Skin of body (tissue), 2 donors: ENCODE data around the gene TMEM129. TPM values are rescaled to one million over a fixed set of nuclear protein-coding genes. Genes with fewer than 3 reads are reported as not detected.
A peak's percentile ranks its signal among the peaks of the same experiment; 100 is the strongest.
"Not testable (repeated sequence)": the region's sequence is repeated elsewhere in the genome, so short reads cannot be mapped to it uniquely, and the experiment has no call there.

Experiments used
- DNase-seq: peaks from one replicate; lab custom pipeline; 2025; lab: John Stamatoyannopoulos, UW
- total RNA-seq: library from RNA; depleted of rRNA; stranded (reverse); fragments of >200 nt; gene quantifications from one replicate; pipeline ENCODE4 v1.2.3, GENCODE V29; 2014

The TMEM129 gene
- total RNA-seq, 1 donor from 2014 or later, result 9.2 TPM

DNA sequence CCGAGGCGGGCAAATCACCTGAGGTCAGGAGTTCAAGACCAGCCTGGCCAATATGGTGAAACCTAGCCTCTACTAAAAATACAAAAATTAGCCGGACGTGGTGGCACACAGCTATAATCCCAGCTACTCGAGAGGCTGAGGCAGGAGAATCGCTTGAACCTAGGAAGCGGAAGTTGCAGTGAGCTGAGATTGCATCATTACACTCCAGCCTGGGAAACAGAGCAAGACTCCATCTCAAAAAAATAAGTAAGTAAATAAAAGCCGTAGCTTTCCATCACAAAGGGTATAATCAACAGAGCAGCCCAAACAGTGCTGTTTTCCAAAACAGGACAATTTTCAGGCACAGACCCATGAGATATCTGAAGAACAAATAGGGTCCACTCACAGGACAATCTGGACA is 19.5 kb downstream of the TMEM129 start:
- not testable (repeated sequence) for DNase-seq

DNA sequence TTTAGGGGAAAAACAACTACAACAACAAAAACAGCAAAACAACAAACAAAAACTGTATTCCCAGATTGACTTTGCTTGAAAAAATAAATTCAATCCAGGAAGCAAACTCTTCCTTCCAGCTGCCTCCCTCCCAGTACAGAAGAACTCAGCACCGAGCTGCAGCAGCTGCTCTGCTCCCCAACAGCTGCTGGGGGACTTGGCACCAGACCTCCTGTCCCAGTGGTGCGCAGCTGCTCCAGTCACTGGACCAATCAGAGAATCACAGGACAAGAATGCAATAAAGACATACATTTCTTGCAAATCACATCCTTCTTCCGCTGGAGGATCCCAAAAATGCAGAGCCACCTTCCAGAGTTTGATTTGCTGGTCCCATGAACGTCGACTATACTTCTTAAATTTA is 25.2 kb downstream of the TMEM129 start:
- DNase-seq, result peak; percentile 35

DNA sequence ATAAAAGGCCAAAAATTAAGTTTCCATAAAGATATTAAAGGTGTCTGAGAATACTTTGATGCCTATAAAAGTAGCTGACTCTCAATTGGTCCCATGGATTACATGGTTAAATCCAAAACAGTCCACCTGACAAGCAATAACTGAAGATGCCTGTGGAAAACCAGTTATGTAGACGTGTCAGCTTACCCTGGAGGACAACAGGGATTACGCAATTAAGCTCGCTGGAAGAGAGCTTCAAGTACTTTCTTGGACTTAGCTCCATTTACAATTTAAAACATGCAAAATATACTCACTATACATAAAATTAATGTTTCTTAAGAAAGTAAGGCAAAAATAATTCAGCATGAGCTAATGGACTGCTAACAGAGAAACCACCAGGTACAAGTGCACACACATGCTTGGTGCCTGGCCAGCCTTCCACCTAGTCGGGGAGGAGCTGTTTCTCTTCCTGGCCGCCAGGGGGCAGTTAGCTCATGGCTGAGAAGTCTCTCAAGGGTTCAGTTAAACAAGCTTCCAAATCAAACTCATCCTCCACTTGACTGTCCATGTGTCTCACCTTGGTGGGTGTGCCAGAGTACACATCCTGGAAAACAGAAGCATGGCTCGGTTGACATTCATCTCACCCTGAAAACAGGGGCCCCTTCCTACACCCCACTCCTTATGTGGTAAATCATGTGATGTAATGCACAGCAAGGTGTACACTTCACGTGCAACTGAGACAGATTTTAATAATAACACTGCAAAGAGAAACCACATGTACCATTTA is 27.8 kb downstream of the TMEM129 start:
- DNase-seq, result peak; percentile 34

DNA sequence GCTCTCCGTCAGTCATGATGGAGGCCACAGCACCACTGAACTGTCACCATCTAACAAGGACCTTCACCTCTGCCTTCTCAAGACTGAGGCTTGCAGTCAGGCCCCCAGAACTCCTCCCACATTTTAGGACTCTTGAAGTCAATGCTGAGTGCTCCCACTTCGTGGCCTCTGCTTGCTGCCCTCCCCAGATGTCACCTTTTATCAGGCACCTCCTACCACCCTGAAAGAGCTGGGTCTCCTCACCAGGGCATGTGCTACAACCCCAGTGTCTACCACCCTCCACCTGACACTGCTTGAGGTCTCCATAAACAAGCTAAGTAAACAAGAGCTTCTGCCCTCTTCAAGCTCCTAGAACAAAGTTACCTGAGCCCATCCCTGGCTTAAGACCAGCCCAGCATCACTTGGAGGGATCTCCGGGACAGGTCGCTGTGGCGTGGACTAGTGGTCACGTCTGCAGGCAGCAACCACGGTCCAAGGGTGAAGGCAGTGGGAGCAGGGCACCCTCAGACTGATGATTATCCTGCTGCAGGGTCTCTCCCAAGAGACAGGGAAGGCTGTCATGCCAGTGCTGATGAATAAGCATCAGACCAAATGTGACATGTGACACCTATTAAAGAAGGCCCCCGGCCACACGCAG is 29.3 kb downstream of the TMEM129 start:
- no peak for DNase-seq

DNA sequence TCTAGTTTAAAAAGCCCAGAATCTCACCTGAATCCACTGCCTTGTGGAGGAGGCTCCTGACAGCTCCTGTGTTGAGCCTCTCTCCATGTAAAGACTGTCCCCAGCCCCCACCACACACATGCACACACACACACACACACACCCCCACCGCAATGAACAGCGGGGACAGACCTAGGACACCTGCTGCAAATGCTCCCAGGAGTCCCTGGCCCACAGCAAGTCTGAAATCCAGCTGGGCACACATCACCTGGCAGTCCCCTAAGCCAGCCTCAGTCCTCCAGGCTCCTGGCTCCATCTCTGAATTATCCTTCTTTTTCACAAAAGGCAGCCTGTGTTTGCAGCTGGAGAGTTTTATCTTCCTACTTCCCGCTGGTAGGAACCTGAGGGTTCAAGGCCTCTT is 30.4 kb downstream of the TMEM129 start:
- no peak for DNase-seq

DNA sequence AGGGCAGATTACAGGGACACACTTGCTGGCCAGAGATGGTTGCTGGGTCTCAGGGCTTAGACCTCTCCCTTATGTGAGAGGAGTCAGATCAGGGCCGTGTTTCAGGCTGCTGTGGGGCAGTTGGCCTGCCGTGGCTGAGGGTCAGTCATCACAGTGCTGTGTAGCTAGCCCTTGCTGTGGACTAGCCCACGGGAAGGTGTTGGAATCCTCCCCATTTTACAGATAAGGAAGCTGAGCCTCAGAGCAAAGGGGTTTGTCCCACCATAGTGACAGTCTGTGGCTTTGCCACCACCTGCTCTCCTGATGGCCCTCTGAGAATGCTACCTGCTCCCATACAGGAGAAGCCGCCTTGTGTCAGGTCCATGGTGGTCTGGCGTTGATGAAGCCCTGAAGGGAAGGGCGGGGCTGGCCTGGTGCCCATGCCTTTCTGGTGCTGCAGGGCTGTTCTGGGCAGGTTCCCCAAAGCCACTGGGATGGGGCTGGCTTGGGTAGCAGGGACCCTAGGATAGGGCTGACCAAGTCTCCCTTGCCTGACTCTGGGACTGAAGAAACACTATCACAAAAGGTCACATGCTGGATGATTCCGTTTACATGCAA is 34.6 kb downstream of the TMEM129 start:
- no peak for DNase-seq

DNA sequence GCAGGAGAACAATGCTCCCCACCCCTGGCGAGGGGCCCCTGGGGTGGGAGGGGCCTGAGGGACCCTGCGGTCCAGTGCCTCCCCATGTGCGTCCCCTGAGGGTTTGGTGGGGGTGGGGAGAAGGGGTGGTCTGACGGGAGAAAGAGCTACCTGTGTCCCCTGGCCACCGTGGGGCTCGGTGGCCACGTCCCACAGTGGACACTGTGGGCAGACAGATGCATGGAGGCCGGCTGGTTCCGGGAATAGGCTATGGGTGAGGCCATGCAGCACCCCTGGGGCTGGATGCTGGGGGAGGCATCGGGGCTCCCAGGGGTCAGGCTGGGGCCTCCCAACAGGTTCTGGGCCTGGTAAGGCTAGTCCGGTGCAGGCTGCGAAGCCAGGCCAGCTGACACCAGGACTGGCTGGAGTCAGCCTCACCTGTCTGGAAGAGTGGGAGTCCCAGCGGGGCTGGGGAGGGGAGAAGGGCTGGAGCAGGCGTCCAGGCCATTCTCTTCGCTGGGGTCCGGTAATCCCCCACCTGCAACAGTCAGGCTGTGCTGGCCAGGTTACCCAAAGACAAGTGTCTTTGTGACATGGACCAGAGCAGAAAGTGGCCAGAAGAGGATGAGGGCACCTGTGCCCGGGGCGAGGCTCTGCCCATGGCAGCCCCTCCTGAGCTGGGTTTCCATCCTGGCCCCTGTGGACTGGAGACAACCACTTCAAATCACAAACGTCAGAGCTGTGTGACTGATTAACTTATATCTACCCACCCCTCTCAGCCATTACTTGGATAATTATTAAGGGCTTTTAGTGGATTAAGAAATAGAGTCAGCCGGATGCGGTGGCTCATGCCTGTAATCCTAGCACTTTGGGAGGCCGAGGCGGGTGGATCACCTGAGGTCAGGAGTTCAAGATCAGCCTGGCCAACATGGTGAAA is 35.6 kb downstream of the TMEM129 start:
- no peak for DNase-seq

DNA sequence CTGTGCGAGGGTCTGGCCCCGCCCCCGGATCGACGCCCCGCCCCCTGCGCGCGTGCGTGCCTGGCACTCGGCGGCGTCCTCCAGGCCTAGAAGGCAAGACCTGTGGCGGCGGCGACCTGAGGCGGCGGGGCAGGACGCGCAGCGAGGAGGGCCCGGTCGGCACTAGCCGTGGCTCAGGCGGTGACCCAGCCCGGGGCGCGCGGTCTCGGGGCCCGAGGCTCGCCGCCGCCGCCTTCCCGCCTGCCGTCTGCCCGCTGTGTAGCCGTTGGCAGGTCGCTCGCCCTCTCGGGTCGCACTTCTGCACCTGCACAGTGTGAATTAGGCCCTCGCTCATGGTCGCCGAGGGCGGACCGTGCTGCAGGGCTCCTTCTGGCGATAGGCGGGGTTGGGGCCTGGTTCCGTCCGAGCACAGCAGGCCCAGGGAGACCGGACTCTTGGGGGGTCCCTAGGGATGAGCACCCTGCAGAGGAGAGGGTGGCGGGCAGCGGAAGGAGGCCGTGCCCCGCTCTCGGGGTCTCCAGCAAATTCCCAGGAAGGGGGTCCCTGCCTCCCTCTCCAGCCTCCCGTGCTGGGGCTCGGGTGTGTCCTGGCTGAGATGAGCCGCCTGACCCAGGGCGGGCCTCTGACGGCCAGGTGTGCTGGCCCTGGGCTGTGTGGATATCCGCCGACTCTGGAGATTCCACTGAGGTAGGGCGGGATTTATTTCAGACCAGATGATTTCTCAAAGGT is 36.5 kb downstream of the TMEM129 start:
- DNase-seq, result no peak

DNA sequence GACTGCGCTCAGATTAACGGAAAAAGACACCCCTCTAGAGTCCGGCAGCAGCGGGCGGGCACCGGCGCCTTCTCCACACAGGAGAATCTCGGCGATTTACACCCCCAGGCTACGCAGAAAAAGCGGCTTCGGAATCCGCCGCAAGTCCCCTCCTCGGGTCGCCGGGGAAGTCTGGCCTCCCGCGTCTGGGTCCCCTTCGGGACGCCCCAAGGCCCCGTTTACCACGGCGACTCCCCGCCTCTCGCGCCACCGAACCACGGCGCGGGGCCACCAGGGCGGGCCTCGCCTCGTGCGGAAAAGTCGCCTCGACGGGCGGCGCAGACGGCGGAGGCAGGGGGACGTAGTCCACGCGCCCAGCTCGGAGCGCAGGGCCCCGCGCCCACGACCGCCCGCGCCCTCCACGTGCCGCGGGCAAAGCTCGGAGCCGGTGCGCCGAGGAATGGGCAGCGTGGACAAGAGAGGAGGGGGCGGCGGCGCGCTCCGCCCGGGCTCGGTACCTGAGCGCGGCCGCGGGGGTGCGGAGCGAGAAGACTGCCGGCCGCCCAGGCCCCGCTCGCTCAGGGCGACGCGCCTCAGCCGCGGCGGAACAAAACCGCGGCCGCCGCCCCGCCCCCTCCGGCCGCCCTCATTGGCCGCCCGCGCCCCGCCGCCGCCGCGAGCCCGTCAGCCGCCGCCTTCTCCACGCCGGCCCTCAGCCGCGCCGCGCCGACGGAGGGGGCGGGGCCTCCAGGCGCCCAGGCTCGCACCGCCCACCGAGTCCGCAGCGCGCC is 37.2 kb downstream of the TMEM129 start, which contains the start of gene FAM53A:
Gene FAM53A, minus strand, starts transcription at position 578 of the 770 bp plus-strand sequence. CDS start 15,572 bp downstream, outside the sequence.
- DNase-seq, result peak; percentile 65

DNA sequence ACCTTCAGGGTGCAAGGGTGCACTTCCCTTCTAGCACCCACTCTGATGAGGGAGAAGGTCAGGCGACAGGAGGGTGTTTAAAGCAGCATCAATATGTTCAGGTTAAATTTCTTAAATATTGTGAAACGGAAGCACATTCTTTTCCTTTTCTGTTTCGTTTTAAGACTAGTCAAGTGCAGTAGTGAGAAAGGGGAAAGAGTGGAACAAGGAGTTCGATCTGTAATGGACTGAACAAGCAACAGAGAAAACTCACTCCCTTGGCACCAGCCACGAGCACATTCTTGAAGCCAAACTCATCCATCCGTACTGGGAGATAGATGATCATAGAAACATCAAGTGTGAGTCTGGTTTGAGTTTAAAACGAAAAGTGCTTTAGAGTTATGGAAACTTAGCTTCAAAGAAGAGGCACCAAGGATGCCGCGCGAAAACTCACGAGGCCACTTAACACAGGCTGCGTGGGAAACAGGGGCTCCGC is 37.8 kb downstream of the TMEM129 start:
- DNase-seq, result peak; percentile 44

DNA sequence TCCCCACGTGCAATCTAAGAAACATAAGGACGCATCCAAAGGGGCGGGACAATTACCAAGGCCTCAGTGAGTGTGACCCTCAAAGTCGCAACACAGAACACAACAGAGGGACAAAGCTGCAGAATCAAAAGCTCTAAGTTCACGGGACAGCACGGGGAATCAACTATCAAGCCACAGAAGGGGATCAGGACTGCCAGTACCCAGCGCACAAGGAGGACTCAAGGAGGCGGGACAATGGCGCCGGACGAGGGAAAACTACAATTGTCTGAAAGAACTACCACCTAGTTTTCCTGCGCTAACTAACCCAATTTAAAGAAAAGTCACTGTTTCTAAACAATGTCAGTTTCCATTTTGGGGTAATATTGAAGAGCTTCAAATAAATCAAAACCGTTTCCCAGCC is 38.3 kb downstream of the TMEM129 start:
- no peak for DNase-seq

DNA sequence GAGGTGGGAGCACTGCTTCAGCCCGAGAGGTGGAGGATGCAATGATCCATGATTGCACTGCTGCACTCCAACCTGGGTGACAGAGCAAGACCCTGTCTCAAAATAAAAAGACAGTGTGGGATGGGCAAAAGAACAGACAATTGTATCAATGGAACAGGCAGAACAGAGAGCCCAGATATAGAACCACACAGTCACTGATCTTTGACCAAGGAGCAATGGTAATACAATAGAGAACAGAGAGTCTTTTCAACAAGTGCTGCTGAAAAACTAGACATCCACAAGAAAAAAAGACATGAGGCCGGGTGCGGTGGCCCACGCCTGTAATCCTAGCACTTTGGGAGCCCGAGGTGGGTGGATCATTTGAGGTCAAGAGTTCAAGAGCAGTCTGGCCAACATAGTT is 42.9 kb downstream of the TMEM129 start:
- no peak for DNase-seq

DNA sequence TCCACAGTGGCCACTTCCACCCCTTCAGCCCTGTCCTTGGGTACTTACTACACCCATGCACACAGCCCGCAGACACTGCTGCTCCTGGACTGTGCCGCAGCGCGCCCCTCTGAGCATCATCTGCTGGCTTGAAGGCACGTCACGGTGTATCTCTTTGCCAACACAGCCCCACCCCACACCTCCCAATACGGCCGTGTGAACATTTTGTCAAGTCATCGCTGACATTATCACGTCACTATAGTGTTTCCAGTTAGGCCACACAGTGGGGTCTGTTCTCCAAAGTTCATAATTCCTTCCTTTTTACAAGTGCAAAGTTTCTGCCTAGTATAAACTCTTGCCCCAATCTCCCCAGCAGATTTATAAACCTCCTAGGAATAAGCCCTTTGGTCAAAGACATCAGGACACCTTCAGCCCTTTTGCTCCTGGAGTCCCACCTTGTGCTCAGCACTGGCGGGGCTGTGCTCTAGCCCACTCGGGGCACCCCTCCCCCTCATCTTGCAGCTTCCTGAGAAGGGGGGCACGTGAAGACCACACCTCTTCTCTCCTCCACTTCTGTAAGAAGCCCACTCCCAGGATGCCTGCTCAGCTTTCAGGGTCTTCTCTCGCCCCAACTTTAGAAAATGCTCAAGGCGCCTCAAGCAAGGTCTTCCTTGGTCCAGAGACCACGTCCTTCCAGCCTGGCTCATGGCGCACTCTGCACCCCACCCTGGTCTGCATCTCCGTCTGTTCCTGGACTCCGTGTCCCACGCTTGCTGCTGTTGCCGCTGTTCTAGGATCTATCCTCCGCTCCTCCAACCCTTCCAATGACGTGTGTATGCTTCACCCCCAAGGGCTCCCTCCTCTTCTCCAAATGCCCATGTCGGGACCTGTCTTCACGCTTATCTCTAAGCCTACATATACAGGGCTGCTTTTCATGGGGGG is 44.3 kb downstream of the TMEM129 start:
- no peak for DNase-seq

DNA sequence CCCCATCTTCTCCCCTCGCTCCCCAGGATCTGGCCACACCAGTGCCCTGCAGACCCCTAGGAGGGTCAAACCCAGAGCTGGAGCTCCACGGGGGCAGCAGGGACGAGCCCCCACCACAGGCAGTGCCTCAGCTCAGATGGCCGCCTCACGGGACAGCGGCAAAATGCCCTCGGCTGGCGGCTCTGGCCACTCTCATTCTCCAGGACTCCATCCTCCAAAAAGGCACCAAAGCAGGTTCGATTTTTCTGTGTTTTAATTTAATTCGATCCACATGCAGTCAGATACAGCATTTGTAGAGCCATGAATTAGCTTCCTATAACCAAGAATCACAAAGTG is 45.4 kb downstream of the TMEM129 start:
- DNase-seq, result no peak

DNA sequence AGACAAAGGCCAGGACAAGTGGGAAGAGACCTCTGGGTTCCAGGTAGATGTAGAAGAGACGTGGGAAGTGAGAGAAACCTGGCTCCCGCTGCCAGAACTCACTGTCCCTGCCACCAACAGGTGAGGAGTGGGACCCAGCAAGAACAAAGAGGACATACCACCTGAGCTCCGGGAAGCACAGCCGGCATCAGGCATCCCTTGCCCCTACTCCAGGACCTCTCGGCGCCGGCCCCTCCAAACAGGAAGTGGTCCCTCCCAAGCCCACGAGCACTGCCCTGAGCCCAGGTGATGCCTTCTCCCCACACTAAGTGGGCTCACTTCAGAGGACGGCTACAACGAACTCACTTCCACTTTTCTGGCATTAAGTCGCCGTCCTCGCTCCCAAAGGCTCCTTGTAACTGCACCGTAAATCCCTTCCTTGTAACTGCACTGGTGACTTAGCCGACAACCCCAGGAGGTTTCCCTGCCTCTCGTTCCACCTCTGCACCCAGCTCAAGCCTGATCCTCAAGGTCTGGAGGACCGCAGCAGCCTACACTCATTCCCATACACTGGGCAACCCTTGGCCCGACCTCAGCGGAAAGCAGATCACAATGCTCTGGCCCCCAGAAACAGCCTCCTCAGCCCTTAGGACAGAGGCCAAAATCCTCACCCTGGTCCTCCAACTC is 45.9 kb downstream of the TMEM129 start:
- no peak for DNase-seq

DNA sequence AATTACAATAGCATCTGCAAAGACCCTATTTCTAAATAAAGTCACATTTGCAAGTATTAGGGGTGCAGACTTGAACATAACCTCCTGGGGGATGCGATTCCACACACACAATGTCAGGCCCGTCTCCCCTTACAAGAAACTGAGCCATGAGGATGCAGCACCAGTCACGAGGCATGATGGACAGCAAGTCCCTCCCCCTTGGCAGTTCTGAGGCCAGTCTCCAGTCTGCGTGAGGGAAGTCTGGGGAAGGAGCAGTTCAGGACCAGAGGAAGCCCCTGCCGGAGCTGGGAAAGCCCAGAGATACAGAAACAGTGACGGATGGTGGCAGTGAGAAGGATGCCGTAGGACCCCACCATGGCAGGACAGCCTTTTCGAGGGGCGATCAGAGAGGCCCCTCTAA is 46.4 kb downstream of the TMEM129 start:
- no peak for DNase-seq

DNA sequence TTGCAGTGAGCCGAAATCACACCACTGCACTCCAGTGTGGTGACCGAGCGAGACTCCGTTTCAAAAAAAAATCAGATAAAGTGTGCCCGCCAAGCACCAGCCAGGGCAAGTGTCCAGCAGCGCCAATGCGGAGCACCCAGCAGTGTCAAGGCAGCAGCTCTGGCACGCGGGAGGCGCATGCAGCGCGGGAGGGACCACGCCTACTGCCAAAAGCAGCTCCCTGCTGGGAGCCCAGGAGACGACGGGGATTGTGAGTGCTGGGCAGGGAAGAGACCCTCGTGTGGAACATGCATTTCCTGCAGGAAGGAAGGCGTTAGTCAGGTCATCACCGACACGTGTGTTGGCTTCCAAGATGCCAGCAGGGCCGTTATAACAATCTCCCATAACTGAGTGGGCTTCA is 47.5 kb downstream of the TMEM129 start:
- DNase-seq, result no peak

DNA sequence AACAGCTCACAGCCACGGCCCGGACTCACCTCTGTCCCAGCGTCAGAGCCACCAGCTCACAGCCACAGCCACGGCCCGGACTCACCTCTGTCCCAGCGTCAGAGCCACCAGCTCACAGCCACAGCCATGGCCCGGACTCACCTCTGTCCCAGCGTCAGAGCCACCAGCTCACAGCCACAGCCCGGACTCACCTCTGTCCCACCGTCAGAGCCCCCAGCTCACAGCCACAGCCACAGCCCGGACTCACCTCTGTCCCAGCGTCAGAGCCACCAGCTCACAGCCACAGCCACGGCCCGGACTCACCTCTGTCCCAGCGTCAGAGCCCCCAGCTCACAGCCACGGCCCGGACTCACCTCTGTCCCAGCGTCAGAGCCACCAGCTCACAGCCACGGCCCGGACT is 50.1 kb downstream of the TMEM129 start:
- not testable (repeated sequence) for DNase-seq
